ENCODE data around the gene THEM5.

THEM5 gene

DNA sequence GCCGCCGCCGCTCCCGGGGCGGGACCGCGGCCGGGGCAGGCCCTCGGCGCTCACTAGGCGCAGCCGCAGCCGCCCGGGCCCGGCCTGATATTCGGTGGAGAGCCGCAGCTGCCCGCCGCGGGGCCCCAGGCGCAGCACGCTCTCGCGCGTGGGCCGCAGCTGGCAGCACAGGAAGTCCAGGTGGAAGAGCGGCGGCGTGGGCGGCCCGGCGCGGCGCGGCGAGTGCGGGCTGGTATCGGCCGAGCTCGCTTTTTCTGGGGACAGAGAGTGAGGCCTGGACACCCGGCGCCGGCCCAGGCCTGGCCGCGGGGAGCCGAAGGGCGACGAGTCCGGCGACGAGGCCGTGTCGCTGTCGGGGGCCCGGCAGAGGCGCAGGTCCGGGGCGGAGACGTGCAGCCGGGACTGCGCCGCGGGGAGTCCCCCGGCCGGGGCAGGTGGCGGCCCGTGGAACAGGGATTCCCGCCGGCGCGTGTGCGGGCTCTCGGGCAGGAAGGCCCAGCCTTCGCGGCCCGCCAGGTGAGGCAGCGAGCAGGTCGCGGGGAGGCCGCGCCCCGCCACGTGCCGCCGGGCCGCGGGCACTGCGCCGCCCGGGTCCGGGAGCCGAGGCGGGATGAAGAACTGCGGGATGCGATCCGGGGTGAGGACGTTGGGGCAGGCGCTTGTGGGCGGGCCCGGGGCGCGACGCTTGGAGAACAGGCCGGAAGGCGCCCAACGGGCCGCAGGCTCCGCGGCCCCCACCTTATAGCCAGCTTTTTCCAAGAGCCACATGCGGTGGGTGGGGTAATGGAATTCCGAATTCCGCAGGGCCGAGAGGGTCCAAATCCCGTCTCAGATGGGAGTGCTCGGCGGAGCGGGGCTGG is 15.1 kb downstream of the THEM5 start:
- DNase-seq = no peak

DNA sequence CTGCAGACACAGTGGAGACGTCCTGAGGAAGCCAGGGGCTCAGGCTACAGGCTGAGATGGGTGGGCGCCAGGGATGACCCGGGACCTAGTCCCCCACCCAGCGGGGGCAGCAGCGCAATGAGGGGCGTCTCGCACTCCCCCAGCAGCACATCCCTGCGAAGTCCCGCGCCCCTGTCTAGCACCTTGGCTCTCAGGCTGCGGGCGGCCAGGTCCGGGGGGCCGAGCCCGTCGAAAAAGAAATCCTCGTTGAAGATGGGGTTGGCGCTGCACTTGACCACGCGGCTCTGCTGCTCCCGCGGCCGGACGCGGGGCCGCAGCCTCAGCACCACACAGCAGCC is 15.7 kb downstream of the THEM5 start:
- DNase-seq = no peak

DNA sequence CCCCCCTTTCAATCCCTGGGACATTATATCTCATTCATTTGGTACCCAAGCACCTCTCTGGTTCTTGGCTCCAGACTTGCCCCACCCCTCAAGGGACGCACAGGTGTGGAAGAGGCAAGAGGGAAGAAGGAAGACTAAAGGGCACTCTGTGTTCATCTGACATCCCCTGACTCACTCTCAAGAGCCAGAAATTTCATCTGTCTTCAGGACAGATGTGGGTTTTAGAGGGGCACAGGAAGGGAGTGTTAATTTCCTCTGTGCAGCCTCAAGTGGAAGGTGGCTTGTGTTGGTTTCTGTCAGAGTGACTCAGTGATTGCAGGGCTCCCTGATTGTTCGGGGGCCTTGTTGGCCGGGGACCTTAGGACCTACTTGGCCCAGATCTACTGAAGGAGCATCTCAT is 16.3 kb downstream of the THEM5 start:
- no peak for DNase-seq

DNA sequence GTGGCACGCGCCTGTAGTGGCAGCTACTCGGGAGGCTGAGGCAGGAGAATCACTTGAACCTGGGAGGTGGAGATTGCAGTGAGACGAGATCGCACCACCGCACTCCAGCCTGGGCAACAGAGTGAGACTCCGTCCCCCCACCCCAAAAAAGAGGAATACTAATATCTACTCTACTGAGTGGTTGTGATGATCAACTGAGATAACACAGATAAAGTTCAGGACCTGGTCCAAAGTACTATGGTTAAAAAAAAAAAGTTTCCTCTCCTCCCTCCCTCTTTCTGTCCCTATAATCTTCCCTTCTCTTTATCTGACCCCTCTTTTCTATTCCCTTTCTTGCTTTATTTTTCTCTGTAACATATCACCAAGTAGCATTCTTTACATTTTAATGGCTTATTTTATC is 17.9 kb downstream of the THEM5 start:
- no peak for DNase-seq

DNA sequence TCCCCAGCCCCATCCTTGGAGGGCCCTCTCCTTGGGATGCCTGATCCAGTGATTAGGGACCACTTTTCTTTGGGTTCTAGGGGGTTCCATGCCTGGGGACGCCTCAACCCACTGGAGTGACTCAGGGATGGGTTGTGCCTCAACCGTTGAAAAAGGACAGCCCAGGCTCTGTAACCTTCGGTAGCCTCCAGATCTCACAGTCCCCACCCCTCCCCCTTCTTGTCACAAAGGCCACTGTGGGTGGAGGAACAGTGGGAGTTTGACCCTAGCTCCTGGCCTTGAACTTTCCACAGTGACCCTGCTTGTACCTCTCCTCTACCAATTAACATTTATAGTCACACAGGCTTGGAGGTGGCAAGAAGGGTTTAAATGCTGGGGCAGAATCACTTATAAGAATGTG is 19.3 kb downstream of the THEM5 start:
- peak; percentile 52 for DNase-seq

DNA sequence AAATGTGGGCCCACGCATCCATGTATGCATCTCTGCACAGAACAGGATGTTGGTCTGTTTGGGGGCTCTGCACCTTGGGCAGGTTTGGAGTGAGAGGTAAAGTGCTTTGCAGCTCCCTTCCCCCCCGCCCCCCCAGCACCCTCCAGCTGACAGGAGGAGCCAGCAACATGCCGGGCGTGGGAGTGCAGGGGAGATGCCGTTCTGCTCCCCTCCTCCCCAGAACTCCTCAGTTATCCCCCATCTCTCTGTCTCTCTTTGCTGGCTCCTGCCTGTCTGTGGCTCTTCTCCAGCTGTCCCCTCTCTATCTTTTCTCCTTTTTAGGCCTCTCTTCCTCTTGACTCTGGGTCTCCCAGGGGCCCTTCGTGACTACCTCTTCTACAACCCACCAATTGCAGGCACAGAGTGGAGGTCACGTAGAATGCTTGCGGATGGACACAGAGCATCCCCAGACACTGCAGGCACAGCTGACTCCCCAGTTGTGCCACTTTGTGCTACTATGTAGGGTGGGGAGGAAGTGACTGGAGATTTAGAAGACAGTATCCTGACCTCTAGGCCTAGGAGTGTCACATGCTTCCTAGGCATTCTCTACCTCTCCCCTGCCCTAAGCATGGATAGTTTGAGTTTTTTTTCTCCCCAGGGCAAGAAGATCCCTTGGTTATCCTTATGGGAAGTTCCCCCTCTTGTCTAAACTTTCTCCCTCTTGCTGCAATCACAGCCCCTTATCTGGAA is 20.2 kb downstream of the THEM5 start:
- peak; percentile 25 for DNase-seq

DNA sequence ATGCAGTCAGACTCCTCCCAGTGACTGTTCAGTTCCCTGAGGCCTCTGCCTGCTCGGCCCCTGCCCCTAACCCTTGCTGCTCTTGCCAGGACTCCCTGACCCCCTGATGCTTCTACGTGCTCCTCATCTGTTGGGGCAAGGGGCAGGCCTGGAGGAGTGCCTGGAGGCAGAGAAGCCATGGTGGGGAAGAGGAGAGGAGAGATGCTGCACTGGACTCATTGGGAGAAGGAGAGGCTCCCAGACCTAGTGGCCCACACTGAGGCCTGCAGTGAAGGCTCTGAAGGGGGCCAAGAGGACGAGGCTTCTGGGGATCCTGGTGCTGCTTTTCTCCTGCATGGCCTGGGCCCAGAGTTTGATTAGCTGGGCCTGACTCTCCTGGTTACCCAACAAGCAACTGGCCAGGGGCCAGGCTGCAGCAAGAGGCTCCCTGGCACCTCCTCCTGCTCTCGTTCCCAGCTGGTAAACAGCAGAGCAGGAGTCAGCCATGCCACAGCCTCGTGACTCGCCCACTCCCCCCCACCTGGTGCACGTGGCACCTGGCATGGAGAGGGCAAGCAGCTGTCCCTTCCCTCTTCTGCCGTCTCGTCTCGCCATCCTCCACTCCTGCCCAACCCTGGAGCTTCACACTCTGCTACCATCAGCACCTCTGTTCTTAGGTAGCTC is 21.1 kb downstream of the THEM5 start:
- no peak for DNase-seq

DNA sequence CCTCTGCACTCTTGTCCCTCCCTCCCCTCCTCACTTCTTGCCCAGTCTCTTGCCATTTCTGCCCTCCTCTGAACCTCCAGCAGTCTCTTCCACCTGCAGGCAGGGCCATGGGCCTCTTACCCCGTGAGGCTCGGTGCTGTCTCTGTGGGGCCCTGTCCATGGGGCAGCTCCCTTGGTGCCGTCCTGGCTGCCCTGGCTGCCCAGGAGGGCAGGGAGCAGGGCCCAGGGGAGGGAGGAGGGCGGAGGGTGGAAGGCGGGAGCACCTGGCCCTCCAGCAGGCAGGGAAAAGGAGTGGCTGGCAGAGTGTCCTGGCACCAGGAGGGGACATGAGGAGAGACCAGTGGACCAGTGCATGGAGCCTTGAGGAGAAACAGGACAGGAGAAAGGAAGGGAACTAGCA is 21.9 kb downstream of the THEM5 start, which contains the start of gene RORC:
RORC (minus strand) TSS at position 198 of the 400 bp plus-strand sequence; CDS start at position 160, 38 bp downstream.
- DNase-seq = no peak

DNA sequence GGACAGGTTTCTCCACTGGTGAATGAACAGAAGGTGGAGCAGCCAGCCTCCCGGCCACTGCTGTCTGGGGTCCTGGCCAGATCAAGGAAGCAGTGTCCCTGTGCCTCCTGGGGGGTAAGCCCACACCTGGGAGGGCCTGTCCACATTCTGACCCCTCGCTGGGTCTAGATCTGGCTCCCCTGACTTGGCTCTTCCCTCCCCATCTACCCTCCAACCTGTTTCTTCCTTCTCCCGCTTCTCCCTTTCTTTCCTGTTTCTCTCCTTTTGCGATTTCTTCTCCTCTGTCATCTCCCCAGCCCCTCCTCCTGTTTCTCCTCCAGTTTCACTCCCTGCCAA is 22.3 kb downstream of the THEM5 start:
- DNase-seq = no peak

DNA sequence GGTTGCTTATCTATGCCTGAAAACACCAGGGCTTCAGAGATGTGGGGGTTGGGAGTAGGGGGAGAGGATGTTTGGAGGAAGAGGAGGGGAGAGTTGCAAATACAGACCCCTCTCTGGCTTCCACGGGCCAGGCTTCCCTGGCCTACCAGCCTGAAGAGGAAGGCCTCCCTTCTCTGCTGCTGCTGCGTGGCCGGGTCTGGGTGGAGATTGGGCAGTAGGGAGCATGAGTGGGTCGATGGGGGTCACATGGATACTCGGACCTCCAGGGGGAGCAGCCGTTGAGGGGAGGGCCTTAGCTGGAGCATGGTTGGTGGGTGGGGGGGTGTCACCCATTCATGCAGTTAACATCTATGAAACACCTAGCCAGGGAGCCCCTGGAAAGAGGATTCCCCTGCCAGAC is 23.5 kb downstream of the THEM5 start:
- no peak for DNase-seq

DNA sequence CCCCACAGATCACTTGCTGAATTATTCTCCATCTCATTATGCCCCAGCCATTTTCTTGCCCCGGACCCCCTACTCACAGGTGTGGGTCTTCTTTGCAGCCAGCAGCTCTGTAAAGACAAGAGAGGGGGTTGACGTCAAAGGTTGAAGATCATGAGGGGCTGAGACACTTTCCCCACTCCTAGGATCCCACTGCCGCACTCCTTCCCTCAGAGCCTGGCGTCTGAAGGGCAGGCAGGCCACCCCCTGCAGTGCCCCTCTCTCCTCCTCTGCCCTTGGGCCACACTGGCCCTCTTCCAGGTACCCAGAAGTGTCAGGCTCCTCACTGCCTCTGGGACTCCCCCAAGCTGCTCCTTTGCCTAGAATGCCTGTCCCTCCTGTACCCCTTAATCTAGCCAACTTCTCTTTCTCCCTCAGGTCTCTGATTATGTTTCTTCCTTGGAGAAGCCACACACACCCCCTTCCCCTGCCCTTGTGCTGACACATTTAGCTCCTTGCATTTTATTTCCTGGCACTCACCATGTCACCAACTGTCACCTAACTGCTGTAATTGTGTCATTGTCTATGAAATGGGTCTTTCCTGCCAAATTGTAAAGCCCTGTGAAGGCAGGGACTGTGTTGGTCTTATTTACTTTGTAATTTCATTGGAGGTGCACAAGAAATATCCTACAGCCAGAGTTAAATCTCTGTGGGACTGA is 24.0 kb downstream of the THEM5 start:
- DNase-seq = no peak

DNA sequence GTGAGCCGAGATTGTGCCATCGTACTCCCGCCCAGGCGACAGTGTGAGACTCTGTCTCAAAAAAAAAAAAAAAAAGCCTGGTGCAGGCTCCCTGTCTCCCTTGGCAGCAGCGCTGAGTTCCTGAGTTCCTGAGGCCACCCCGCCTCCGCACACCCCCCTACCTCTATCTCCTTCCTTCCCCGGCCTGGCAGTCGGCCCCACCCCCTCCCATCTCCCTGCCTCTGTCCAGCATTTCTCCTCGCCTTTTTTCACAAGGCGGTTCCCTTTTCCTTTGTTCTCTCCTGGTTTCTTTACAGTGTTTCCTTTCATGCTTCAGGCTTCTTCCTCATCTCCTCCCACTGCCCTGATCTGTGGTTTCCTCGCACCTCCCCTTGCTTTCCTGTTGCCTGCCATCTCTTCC is 24.6 kb downstream of the THEM5 start:
- DNase-seq = peak; percentile 50

DNA sequence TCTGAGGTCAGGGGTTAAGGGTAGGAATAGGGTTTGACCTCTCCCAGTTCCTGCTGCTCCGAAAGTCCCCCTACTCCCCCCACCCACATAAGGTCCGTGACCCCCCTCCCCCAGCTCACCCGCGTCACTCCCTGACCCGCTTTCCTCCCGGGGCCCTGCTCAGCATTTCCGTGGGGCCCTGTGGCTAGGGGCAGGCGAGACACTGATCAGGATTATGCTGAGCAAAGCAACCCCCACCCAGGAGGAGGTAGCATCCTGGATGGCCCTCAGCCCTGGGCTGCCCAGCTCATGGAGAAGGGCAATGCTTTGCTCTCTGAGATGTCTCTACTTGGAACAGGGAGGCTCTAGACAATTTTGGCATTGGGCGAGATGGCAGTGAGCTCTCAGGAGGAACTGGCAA is 25.7 kb downstream of the THEM5 start:
- DNase-seq = no peak

DNA sequence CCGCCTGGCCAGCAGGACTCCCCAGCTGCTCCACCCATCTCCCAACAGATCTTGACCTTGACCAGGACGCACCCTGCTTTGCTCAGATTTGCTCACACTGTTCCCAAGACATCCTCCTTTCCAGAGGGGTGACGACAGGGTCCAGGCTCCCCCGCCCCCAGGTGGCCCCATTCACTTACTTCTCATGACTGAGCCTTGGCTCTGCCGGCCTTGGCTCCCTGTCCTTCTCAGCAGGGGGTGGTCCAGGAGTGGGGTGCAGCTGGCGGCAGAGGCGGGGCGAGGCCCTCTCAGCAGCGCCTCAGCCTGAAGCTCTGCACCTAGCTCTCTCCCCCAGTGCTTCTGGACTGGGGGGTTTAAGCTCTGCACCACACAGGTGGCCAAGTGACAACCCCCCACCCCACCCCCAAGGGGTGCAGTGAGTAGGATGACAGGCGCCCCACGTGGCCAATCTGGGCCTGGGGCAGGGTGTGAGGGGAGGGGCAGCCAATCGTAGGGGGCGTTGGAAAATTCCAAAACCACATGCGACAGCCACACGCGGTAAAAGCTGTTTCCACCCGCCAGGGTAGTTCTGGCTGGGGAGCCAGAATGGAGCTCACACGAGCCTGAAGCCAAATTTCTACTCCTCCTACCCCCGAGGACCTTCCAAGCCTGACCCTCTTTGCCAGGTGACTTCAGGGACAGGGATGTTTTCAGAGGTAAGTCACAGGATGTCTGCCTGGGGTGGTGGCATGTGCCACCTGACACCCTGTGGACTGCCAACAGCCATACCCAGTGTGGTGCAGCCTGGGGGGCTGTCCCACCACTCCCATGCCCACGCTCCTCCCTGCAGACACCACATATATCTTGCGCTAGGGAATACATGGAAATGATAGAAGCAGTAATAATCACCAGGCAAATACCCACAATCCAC is 27.5 kb downstream of the THEM5 start:
- DNase-seq = no peak

DNA sequence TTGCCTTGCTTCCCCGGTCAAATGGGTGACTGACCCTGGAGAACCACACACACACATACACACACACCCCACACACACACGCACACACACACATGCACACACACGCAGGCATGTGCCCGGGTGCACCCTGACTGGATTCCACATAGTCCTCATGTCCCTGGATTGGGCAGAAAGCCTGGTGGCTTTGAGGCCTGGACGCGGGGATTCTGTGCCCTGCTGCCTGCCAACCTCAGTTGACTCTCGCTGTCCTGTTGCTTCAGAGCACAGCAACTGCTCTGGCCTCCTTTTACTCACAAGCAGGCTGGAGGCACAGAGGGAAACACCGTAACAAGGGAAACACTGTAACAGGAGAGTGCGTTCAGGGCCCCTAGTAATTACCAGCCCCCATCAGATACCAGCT is 28.3 kb downstream of the THEM5 start:
- no peak for DNase-seq

DNA sequence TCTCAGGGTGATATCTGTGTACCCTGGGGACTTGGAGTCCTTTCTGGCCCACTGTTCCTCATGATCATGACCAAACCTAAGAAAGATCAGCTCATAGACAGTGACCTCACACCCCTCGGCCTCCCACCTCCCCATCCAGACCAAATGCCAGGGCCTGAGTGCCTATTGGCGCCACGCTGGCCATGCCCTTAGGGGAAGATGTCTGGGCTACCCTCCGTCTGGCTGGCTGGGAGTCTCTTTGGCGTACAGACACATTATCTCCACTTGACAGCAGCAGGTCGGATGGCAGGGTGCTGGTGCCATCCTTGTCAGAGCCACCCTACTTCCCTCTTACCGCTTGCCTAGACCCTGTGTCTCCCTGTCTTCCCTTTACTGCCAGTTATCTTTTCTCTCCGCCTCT is 30.3 kb downstream of the THEM5 start:
- no peak for DNase-seq

DNA sequence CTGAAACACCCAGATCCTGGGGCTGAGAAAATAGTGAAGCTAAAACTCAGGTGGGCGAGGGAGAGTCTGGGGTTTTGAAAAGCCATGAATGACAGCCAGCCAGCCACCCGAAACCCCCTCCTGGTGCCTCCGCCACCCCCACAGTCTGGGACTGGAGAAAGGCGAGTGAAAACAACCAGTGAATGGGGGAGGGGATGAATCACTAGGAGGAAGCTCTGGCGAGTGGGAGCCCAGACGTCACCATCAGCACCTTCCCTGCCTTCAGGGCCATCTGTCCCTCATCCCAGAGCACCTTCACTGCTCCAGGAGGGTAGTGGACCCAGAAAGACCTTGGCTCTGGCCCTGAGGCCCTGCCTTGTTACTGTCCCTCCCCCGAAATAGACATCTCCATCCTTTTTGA is 31.1 kb downstream of the THEM5 start:
- DNase-seq = no peak

DNA sequence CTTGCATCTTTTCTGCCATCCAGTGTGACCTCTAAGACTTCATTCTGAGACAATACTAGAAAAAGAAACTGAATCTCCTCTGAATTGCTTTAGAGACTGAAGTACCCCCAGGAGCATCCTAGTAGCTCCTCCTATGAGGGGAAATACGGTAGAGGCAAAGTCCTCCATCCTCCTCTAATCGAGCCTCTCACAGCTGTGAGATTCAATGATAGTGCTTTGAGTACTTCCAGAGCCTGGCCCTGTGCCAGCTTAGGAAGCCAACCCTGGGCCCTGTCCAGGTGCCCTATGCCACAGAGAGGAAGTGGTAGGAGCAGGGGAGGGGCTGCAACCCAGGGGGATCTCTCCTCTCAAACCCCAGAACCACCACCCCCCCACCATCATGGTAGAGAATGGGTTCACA is 32.6 kb downstream of the THEM5 start:
- peak; percentile 52 for DNase-seq

DNA sequence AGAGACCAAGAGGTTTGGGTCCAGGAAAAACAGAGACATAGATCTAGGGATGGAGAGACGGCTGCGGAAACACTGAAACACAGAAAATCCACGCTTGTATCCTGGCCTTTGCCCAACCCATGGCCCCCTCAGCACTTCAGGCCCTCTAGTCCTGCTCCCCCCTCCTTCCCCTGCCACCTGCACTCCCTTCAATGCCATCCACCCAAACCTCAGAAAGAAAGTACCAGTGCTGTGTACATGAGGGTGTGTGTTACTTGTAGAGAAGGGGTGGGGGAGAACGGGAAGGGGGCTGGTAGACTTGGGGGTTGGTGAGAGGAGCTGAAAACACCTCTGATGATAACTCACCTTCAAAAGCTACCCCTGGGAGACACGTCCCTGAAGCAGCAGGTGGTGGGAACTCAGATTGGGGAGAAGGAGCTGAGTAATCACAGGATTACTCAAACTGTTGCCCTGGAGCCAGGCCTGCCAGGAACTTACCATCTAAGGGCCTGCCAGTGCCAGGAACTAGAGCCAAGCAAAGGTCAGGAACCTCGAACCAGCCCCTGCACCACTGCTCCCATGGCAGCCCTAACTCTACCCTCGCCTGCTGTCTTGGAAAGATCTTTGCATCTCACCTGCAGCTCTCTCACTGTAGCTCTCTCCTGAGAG is 33.4 kb downstream of the THEM5 start:
- DNase-seq = peak; percentile 21

DNA sequence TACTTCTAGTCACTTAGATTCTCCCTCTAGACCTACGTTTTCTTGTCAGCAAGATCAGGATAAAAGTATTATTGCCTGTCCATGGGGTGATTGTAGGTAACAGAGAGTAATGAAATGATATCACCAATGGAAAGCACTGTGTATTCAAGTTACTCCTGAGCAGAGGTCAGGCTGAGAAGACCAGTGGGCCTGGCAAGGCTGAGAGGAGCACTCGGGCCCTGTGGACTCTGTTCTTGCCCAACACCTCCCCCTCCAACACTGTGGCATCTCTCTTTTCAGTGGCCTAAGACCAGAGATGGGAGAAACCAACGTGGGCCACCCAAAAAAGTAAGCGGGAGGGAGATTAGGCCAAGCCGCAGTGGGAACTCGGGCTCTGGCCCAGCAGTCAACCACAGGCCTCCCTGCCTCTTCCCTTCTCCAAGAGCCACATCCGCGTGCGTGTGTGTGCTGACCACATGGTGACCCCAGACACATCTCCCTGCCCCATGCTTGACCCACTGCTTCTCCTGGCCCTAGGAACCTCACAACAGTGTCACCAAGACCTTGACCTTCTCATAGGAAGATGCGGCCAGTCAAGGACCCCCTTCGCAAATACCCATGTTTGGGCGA is 34.2 kb downstream of the THEM5 start:
- DNase-seq = peak; percentile 85

DNA sequence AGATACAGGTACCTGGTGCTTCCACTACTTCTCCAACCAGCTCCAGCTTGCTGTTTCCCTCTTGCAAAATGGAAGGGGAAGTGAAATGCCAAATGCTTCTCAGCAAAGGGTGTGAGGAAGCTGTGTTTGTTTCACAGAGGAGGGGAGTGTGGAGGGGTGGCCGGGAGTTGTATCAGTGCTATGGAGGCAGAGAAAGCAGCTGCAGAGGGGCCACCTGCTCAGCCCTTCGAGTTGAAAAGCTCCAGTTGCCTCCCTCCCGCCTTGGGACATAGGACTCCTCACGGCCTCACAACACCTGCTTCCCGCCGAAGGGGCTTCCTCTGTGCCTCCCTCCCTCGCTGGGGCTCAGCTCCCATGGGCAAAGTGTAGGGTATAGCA is 36.2 kb downstream of the THEM5 start:
- peak; percentile 71 for DNase-seq
